ENCODE data around the gene PTPRN2.

Gene PTPRN2

GRCh38 chr7:157771689-157772088 is 815.9 kb downstream of the PTPRN2 start:
- no peak for DNase-seq (ENCODE audit: low read depth)

DNA sequence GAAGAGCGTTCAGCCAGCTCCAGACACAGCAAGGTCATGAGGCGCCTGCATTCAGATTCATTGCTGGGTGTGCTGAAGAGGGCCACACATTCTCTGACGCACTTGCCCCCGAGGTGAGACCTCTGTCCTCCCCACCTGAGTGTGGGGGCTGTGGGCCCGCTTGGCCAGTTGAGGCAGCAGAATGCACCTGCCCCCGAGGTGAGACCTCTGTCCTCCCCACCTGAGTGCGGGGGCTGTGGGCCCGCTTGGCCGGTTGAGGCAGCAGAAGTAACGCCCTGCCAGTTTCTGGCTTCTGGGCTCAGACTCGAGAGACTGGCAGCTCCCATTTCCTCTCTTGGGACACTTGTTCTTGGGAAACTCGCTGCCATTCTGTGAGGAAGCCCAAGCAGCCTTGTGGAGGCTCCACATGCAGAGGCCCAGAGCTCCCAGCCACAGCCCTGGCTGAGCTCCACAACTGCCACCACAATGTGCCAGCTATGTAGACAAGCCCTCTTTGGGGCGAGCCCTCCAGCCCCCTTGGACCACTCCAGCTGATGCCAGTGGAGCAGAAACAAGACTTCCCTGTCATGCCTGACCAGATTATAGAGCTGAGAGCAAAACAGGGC is 816.8 kb downstream of the PTPRN2 start:
- DNase-seq (ENCODE audit: low read depth), result no peak

- no peak for DNase-seq (ENCODE audit: low read depth)
These were observed 818.0 kb downstream of the PTPRN2 start for GRCh38 chr7:157769526-157770215.

DNA sequence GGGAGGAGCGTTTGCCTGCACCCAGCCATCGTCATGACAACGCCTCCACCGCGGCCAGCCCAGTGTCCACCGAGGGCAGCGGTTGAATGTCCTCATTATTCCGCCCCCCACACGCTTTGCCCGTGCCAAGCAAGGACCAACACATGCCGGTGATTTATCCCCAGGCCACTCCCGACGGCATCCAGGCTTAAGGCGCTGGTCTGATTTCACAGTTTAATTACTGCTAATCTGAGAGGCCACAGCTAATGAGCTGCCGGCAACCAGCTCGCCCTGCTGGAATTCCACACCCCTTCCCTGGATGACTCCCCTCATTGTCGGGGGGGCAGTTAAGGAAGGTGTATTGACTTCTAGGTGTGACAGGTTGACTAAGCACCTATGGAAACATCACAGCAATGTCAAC is 818.5 kb downstream of the PTPRN2 start:
- no peak for DNase-seq (ENCODE audit: low read depth)

DNA sequence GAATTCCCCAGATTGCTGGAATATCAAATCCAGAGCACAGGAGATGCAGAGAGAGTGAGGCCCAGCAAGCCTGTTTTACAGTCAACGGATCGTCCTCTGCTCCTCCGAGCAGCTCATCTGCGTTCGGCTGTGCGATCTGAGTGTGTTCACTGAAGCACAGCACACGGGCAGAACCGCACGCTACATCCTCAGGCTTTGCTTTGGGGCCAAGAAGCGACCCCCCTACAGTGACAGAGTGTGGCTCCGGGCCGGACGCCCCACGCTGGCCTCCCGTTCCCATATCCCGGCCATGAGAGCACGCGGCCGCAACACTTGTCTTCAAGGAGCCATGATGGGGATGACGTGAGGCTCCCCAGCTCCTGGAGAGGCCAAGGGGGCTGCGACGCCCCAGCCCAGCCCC is 819.4 kb downstream of the PTPRN2 start:
- no peak for DNase-seq (ENCODE audit: low read depth)

DNA sequence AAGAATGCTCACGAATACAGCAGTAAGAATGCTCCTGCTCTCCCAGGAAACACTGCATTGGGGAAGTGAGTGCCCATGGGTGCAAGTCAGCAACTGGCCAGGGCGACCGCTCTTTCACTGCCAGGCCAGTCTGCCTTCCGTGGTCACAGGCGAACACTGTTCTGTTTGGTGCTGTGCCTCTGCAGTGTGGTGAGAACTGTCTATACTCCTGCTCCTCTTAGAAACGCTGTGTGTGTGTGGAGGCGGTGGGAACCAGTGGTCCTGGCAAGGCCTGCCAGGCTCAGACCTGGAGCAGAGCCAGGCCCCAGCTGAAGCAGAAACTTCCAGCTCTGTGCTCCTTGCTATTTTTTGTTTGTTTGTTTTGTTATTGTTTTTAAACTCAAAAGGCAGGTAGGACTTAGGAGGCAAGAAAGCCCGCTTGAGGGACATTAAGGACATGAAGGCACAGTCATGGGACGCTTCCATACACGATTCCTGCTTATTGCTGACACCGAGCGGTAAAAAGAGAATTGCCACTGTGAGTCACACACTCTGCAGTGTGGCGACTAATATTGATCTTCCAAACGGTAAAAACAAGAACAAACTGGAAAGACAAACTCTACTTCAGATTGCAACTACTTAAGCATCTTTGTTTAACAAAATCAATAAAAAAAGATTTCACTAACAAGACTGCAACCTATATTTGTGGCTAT is 820.0 kb downstream of the PTPRN2 start:
- DNase-seq (ENCODE audit: low read depth), result no peak

GRCh38 chr7:157766098-157766497 is 821.5 kb downstream of the PTPRN2 start:
- DNase-seq (ENCODE audit: low read depth), result no peak

GRCh38 chr7:157764946-157765537 is 822.6 kb downstream of the PTPRN2 start:
- DNase-seq (ENCODE audit: low read depth), result no peak

- DNase-seq (ENCODE audit: low read depth), result no peak
These were observed 823.4 kb downstream of the PTPRN2 start for GRCh38 chr7:157764193-157764592.

GRCh38 chr7:157763279-157764000 is 824.2 kb downstream of the PTPRN2 start:
- no peak for DNase-seq (ENCODE audit: low read depth)

DNA sequence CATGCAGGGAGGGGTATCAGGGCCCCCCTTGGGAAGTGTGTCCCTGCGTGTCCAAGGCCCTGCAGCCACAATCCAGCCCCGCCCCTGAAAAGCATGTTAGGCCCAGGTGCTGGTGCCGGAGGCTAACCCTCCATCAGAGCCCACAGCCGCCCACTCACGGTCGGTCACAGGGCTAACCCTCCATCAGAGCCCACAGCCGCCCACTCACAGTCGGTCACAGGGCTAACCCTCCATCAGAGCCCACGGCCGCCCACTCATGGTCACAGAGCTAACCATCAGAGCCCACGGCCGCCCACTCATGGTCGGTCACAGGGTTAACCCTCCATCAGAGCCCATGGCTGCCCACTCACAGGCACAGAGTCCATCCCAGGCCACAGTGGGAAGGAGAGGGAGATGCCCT is 824.8 kb downstream of the PTPRN2 start:
- DNase-seq (ENCODE audit: low read depth), result no peak

GRCh38 chr7:157760004-157760730 is 827.5 kb downstream of the PTPRN2 start:
- DNase-seq (ENCODE audit: low read depth), result no peak

DNA sequence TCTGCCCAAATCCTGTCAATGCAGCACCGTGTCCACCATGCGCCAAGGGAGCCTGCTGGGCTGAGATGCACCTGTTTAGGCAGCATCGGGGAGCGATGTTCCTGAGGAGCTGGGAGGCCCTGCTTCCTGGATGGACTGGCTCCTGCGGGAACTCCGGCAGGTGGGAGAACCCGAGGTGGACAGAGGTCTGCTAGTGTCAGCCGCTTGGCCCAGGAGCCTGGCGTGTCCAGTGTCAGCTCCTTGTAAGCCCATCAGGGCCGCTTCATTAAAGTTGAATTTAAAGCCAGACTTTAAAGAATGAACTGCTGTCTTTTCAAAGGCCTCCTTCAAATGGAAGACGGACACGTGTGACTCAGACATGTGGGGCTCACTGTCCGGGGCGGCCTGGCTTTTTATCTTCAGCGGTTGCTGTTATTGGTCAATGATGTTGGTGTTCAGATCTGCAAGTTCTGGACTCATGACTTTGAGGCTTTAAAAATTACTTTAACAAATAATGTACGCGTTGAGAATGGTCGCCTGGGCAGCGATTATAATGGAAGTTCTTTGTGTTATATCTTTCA is 828.3 kb downstream of the PTPRN2 start:
- DNase-seq (ENCODE audit: low read depth), result no peak

DNA sequence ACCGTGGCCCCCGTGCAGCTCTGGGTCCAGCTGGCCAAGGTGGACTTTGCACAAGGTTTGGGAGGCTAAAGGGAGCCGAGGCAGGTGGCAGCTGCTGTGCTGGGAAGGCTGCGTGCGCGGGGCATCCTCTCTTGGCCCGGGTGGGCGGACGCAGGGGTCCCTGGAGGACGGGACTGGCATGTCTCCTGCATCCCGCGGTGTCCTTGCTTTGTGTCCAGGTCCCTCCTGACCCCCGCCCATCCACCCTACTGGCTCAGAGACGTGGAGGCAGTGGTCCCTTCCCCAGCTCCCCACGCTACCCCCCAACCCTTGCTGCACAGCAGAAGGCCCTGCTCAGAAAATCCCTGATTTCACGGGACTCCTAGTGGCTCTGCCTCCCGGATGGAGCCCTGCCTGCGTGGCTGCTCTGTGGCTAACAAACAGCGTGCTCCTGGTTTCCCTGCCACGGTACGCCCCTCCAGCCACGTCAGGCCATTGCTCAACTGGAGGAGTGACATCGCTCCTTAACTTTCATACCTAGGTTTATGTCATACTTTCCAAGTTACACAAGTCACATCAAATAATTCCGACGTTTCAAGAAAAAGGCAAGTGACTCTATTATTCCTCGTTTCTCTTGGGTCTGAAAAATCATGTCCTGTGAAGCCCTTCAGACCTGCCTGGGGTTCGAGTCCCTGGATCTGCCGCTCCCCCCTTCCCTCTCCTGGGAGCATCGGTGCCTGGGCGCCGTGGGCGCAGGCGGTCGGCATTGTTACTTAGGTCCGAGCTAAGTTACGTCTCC is 829.0 kb downstream of the PTPRN2 start:
- DNase-seq (ENCODE audit: low read depth), result no peak

DNA sequence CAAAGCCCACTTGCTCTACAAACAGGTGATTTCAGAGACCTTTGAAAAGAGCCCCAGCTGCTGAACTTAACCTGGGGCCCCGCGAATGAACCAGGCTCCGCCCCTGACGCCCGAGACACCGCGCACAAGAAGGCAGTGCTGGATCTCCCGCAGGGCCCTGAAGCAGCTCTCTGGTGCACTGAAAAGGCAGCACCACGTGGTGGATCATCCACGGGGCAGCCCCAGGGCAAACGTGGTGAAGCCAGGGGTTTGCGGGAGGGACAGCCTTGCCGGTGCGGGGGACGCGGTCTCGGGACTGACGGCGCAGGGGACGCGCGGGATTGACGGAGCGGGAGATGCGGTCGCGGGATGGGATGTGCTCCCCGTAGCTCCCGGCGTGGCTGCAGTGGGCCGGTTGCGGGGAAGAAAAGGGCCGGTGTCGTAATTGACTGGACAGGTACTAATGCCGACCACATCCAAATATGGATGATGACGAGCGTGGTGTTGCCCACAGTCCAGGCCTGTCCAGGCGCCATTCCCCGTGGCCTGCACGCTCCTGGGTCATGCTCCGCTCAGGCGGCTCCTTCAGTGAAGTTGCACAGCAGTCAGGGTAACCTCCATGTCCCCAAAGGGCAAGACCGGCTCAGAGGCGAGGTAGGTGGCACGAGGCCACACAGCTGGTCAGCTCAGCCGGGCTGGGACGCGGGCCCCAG is 829.7 kb downstream of the PTPRN2 start:
- no peak for DNase-seq (ENCODE audit: low read depth)

DNA sequence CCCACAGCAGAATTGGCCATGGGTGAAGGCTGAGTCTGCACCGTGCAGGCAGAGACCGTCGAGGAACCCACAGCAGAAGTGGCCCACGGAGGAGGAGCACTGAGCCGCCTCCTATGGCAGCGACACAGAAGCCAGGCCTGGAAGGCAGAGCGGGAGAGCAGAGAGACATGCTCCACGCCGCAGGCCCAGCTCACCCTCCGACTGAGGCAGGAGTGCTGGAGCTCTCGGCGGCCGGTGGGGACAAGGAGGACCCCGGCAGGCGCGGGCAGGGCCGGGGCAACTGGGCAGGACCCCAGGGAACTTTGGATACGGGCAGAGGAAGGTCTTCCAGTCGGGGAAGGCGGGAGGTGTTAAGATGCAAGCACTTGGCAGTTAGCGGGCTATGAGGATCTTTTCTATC is 830.4 kb downstream of the PTPRN2 start:
- no peak for DNase-seq (ENCODE audit: low read depth)

DNA sequence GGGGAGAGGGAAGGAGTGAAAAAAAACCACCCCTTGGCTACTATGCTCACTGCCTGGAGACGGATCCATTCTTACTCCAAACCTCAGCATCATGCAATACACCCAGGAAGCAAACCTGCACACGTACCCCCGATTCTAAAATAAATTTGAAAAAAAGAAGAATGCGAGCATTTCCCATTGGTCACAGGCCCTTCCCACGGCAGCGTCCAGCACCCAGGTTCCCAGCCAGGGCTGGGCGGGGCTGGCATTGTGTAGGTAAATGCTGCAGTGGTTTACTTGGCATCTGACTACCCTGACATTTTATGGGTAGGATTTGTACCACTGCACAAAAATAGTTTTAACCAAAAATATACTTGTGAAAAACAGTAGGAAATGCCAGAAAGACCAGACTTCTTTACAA is 831.9 kb downstream of the PTPRN2 start:
- no peak for DNase-seq (ENCODE audit: low read depth)

- DNase-seq (ENCODE audit: low read depth), result no peak
These were observed 833.2 kb downstream of the PTPRN2 start for GRCh38 chr7:157754416-157754790.

DNA sequence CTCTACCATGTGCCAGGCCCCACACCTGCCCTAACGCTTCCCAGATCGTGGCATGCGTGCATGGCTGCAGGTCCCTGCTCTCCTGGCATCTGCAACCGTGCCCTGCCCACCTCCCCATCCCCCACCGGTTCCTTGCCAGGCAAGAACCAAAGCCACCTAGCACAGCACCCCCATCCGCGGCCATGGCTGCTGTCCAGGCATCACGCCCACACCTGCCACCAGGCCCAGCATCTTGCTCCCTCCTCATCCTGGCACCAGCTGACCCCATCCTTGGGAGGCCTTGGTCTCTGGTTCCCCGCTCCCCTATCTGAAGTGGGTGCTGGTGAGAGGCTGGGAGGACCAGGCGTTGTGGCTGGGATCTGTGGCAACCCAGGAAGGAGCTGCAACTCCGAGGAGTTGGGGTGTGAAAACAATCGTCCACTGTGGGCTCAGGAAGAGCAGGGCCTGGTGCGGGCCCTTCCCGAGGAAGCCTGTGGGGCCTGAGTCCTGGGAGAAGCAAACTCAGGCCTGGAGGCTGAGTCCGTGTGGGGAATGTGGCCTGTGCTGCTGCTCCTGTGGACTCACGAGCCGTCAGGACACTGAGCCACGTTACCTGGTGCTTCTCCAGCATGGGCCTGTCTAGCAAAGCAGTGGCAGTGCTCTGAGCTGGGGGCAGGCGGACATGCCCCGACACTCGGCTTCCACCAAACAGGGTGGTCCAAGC is 833.8 kb downstream of the PTPRN2 start:
- no peak for DNase-seq (ENCODE audit: low read depth)

All from stimulated activated CD4-positive, alpha-beta T cell treated with anti-CD3 and anti-CD28 coated beads, Interleukin-2, amount 100 ng/mL, for 4 hours (primary cell).